ENCODE measurements around the gene ALPL. TPM values are rescaled to one million over a fixed set of nuclear protein-coding genes. Genes with fewer than 3 reads are reported as not detected.

Gene ALPL
- total and polyA plus RNA-seq, 10 donors = 19.5 to 222 (median 58.1) TPM

DNA sequence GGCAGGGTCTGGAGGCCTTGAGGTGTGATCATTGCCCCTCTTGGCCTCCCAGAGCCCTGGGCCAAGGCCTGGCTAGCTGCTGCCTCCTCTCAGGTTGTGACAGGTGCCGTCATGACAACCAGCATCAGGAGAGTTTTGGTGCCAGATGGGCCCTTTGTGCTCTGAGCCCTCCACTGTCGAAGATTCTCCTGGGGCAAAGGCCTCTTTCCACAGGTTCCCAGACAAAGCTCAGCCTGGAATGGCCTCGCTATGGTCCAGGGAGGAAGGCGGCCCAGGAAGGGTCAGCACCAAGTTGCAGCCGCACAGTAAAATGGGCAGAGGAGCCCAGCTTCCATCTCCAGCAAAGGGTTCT is 78.4 kb downstream of the ALPL start:
- no peak overlapping the region for H3K4me3 ChIP-seq
- WGBS, 5 donors = 70 to 91% (median 87%) methylated on average over 4 to 5 of the region's 5 CpGs
- no peak for DNase-seq
- H3K36me3 ChIP-seq = no peaks in the 10 kb centered on the region
- intact Hi-C loops (cut with DNase I; ENCODE audit: low total_unique reads) = no loop called here
- TF ChIP-seq POLR2AphosphoS5 (IDR thresholded peaks at IDR 0.05) (no peak), POLR2A (IDR thresholded peaks at IDR 0.05) (no peak)
- TF ChIP-seq, protein P1, sequence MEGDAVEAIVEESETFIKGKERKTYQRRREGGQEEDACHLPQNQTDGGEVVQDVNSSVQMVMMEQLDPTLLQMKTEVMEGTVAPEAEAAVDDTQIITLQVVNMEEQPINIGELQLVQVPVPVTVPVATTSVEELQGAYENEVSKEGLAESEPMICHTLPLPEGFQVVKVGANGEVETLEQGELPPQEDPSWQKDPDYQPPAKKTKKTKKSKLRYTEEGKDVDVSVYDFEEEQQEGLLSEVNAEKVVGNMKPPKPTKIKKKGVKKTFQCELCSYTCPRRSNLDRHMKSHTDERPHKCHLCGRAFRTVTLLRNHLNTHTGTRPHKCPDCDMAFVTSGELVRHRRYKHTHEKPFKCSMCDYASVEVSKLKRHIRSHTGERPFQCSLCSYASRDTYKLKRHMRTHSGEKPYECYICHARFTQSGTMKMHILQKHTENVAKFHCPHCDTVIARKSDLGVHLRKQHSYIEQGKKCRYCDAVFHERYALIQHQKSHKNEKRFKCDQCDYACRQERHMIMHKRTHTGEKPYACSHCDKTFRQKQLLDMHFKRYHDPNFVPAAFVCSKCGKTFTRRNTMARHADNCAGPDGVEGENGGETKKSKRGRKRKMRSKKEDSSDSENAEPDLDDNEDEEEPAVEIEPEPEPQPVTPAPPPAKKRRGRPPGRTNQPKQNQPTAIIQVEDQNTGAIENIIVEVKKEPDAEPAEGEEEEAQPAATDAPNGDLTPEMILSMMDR (IDR thresholded peaks at IDR 0.05 in 8 of 11, conservative IDR thresholded peaks at IDR 0.05 in 3 of 11) = no peak
- H3K27me3 ChIP-seq (replicated peaks in 1 of 7) = peaks cover 0 to 85% (median 0%) of the 10 kb centered on the region in 7 donors
- H3K4me1 ChIP-seq = peaks cover 0 to 52% (median 15%) of the 10 kb centered on the region in 6 donors
- H3K27ac ChIP-seq = no peak overlapping the region
- no peaks in the 10 kb centered on the region for H3K9me3 ChIP-seq

DNA sequence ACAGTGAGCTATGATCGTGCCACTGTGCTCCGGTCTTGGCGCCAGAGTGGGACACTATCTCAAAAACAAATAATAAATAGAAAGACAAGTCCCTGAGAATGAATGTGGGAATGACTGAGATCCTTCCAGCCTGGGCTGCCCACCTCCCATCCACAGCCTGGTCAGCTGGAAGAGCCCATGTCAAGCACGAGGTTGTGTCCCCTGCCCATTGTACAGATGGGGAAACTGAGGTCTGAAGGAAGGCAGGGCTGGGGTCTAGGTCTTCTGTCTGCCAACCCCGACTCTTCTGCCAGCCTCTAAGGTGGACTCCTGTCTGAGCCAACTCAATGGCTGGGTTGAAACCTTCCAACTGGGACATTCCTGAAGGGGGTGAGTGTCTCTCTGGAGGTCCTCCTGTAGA is 80.4 kb downstream of the ALPL start:
- H3K4me1 ChIP-seq = peaks cover 0 to 45% (median 13%) of the 10 kb centered on the region in 6 donors
- peak overlapping the region in 2 of 8 donors; percentile 70 to 84 for H3K27ac ChIP-seq
- DNase-seq = no peak
- TF ChIP-seq POLR2AphosphoS5 (IDR thresholded peaks at IDR 0.05) = no peak
- TF ChIP-seq, protein P1 (IDR thresholded peaks at IDR 0.05 in 8 of 11, conservative IDR thresholded peaks at IDR 0.05 in 3 of 11) = no peak
- TF ChIP-seq POLR2A (IDR thresholded peaks at IDR 0.05) = no peak
- no peak overlapping the region for H3K4me3 ChIP-seq
- no peaks in the 10 kb centered on the region for H3K36me3 ChIP-seq
- H3K27me3 ChIP-seq (replicated peaks in 1 of 7) = peaks cover 0 to 90% (median 0%) of the 10 kb centered on the region in 7 donors
- intact Hi-C loops (cut with DNase I; ENCODE audit: low total_unique reads) = no loop called here
- 65 to 95% (median 87%) methylated on average over 5 of the region's 5 CpGs for WGBS, 5 donors
- no peaks in the 10 kb centered on the region for H3K9me3 ChIP-seq

DNA sequence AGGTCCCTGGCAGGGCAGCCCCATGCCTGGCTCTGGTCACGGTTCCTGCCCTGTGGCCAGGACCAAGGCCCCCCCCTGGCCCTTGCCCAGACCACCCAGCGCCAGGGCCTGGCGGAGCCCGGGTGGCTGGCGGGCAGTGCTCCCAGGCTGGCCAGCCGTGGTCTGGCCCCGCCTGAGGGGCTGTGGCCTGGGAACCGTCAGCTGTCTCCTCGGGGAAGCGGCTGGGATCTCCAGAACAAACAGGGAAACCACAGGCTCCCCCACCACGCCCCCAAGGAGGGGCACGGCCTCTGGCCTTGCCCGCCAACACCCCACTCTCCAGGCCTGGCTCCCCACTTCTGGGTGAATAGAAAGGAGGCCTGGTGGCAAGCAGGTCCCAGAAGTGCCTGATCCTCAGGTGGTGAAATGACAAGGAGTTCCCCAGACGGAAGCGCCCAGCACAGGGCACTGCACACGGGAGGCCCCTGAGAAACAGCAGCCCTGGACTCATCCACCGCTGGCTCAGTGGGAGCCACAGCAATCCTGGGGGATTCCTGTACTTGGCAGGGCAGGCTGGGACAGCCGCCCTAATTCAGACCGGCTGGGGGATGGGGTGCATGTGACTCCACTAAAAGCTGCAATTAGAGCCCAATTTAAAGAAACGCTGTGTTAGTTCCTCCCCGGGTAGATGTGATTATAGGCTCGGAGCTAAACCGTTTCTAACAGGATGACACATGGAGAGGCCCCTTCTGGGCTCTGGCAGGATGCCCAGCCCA is 81.1 kb downstream of the ALPL start:
- H3K4me1 ChIP-seq = peaks cover 0 to 47% (median 13%) of the 10 kb centered on the region in 6 donors
- no peaks in the 10 kb centered on the region for H3K36me3 ChIP-seq
- no peaks in the 10 kb centered on the region for H3K9me3 ChIP-seq
- intact Hi-C loops (cut with DNase I; ENCODE audit: low total_unique reads) = no loop called here
- peak overlapping the region in 5 of 8 donors; percentile 28 to 84 (median 70) for H3K27ac ChIP-seq
- DNase-seq = no peak
- H3K4me3 ChIP-seq = peak overlapping the region in 1 of 8 donors; percentile 15
- 24 to 45% (median 27%) methylated on average over 11 to 23 of the region's 23 CpGs for WGBS, 5 donors
- peaks cover 0 to 91% (median 0%) of the 10 kb centered on the region in 7 donors for H3K27me3 ChIP-seq (replicated peaks in 1 of 7)
- TF ChIP-seq, protein P1 (IDR thresholded peaks at IDR 0.05 in 8 of 11, conservative IDR thresholded peaks at IDR 0.05 in 3 of 11) = no peak
- TF ChIP-seq POLR2AphosphoS5 (IDR thresholded peaks at IDR 0.05) = peak in 1 of 3 donors; percentile 9
- TF ChIP-seq POLR2A (IDR thresholded peaks at IDR 0.05) = no peak

DNA sequence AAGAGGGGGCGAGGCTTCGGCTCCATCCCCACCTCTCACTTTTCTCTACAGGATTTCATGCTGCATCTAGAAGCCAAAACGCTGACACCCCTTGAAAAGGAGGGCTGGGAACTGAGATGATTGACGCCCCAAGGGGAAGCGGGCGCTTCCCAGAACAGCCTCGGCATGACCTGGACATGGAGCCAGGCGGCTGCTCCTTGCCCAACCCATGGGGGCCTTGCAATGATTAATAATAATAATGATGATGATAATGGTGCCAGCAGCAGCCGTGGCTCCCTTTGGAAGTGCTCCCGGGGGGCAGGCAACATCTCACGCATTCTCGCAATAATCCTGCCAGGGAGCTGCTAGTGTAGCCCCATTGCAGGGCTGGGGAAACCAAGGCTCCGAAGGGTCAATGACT is 81.7 kb downstream of the ALPL start:
- H3K4me3 ChIP-seq = peak overlapping the region in 1 of 8 donors; percentile 15
- TF ChIP-seq POLR2A (IDR thresholded peaks at IDR 0.05) (no peak), POLR2AphosphoS5 (IDR thresholded peaks at IDR 0.05) (no peak)
- TF ChIP-seq, protein P1 (IDR thresholded peaks at IDR 0.05 in 8 of 11, conservative IDR thresholded peaks at IDR 0.05 in 3 of 11) = no peak
- no peaks in the 10 kb centered on the region for H3K36me3 ChIP-seq
- intact Hi-C loops (cut with DNase I; ENCODE audit: low total_unique reads) = no loop called here
- peaks cover 0 to 45% (median 12%) of the 10 kb centered on the region in 6 donors for H3K4me1 ChIP-seq
- 40 to 57% (median 50%) methylated on average over 12 to 13 of the region's 13 CpGs for WGBS, 5 donors
- H3K27me3 ChIP-seq (replicated peaks in 1 of 7) = peaks cover 0 to 91% (median 3%) of the 10 kb centered on the region in 7 donors
- DNase-seq = no peak
- no peaks in the 10 kb centered on the region for H3K9me3 ChIP-seq
- peak overlapping the region in 5 of 8 donors; percentile 28 to 84 (median 70) for H3K27ac ChIP-seq
